Thyroid gland (tissue), 4 donors: Measurements from ENCODE around the gene PCGF1.

Source experiments
- CTCF ChIP-seq, 6 experiments: fragments of 200-600 bp in 3 of 6; fragments of 450-650 bp in 3 of 6; sonication (generic) in 3 of 6; IDR thresholded peaks; one replicate each; pipeline ENCODE4 v1.5.1; 2016 to 2019; ENCODE audit warnings: antibody characterized with exemption in 6 of 6, mild to moderate bottlenecking in 2 of 6, inconsistent platforms in 1 of 6, moderate library complexity in 1 of 6
- POLR2A ChIP-seq, 2 donors: fragments of 450-650 bp; IDR thresholded peaks; one replicate each; pipeline ENCODE4 v1.6.1; 2017; ENCODE audit warnings: antibody characterized with exemption in 2 of 2, mild to moderate bottlenecking in 2 of 2, moderate library complexity in 1 of 2

- TF ChIP-seq CTCF (IDR thresholded peaks at IDR 0.05) = no peak
- no peak for TF ChIP-seq POLR2A (IDR thresholded peaks at IDR 0.05)
Observed at GRCh38 chr2:74458938-74459363, 48.5 kb downstream of the PCGF1 start.
